Glutamatergic neuron (in vitro differentiated cells): ENCODE results near the gene IFNE. TPM values are rescaled to one million over a fixed set of nuclear protein-coding genes. Genes with fewer than 3 reads are reported as not detected.

ENCODE experiments used
- DNase-seq: peaks from one replicate; pipeline ENCODE4 v3.0.0; 2022
- H3K27ac Mint-ChIP-seq: one replicate; pipeline ENCODE4 v1.8.0; 2020; ENCODE audit warnings: mild to moderate bottlenecking, mixed read lengths, inconsistent platforms; ENCODE audit not compliant: unreplicated experiment
- H3K27me3 Mint-ChIP-seq: one replicate; pipeline ENCODE4 v1.8.0; 2020; ENCODE audit warnings: mild to moderate bottlenecking, moderate library complexity, mixed read lengths, inconsistent platforms; ENCODE audit not compliant: unreplicated experiment
- H3K36me3 Mint-ChIP-seq: one replicate; pipeline ENCODE4 v1.8.0; 2020; ENCODE audit warnings: mild to moderate bottlenecking, mixed read lengths, inconsistent platforms; ENCODE audit not compliant: unreplicated experiment
- H3K4me1 Mint-ChIP-seq: one replicate; pipeline ENCODE4 v1.8.0; 2020; ENCODE audit warnings: mild to moderate bottlenecking, low read depth, mixed read lengths, inconsistent platforms; ENCODE audit not compliant: unreplicated experiment
- H3K4me3 Mint-ChIP-seq: one replicate; pipeline ENCODE4 v1.8.0; 2020; ENCODE audit warnings: mild to moderate bottlenecking, mixed read lengths, inconsistent platforms; ENCODE audit not compliant: unreplicated experiment
- H3K9me3 Mint-ChIP-seq: one replicate; pipeline ENCODE4 v1.8.0; 2020; ENCODE audit warnings: mild to moderate bottlenecking, moderate library complexity, mixed read lengths, inconsistent platforms; ENCODE audit not compliant: unreplicated experiment
- CTCF ChIP-seq: fragments of 200-600 bp; sonication (generic); IDR thresholded peaks from one replicate; pipeline ENCODE4 v1.5.0; 2021; ENCODE audit not compliant: partially characterized antibody, unreplicated experiment
- total RNA-seq: library from RNA; stranded (reverse); fragmentation: NEBNext Ultra II Directional; extraction: Animal tissue kit (Norgen Biotek cat#: 25700); gene quantifications from one replicate; pipeline ENCODE4 v1.2.1, GENCODE V29; 2021; ENCODE audit not compliant: unreplicated experiment

Gene IFNE
- total RNA-seq, 1 donor from 2014 or later = not detected

DNA sequence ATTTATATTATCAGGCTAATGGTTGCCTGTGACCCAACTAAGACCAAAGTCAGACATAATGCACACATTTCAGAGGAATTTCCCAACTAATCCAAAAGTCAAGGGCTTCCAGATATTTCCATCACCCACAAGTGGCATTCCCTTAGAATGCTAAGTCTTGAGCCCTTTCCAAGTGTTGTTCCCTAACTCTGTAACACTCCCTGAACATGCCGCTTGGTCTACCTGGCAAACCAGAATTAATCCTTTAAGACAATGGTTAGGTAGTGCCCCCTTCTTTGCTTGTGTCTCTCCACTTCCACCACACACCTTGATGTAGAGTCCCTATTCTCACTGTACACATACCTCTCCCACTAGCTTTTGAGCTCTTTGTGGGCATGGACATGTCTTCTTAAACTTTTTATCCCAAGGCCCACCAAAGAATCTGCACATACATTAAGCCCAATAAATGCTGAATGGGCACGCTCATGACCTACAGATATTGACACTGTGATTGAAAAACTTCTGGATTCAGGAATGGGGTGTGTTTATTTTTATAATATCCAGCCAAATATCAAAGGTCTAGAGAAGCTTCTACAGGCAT, 37.8 kb upstream of the IFNE start:
- no peak for DNase-seq
- Mint-ChIP-seq H3K27me3 (peaks cover 4% of the 10 kb centered on the region), H3K27ac (no peak overlapping the region), H3K4me3 (no peak overlapping the region), H3K9me3 (no peaks in the 10 kb centered on the region), H3K4me1 (peaks cover 3% of the 10 kb centered on the region), H3K36me3 (no peaks in the 10 kb centered on the region)
- TF ChIP-seq CTCF = no peak

- no peak overlapping the region for H3K4me3 Mint-ChIP-seq
- no peak for DNase-seq
- H3K36me3 Mint-ChIP-seq = no peaks in the 10 kb centered on the region
- no peak overlapping the region for H3K27ac Mint-ChIP-seq
- no peak for TF ChIP-seq CTCF
- peaks cover 3% of the 10 kb centered on the region for H3K4me1 Mint-ChIP-seq
- H3K27me3 Mint-ChIP-seq = peaks cover 4% of the 10 kb centered on the region
- H3K9me3 Mint-ChIP-seq = no peaks in the 10 kb centered on the region
Observed at GRCh38 chr9:21516796-21517195, 34.7 kb upstream of the IFNE start.

DNA sequence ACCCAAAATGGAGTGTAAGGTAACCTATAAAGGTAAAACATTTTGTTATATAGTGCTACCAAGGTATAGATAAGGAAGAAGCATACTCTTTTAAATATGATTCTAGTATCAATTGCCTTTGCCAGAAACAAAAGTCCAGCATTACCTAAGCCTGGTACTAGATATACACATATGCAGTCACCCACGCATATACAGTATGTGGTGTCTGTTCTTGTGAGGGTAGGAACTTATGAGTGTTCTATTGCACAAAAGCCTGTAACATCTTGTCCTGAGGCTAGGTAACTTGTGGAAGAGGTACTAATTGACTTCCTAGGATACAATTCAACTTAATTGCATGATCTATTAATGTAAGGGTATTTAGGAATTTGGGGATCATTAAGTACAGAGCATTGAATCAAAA, 31.3 kb upstream of the IFNE start:
- no peak for DNase-seq
- no peak overlapping the region for H3K4me3 Mint-ChIP-seq
- peaks cover 3% of the 10 kb centered on the region for H3K4me1 Mint-ChIP-seq
- H3K27ac Mint-ChIP-seq = no peak overlapping the region
- H3K36me3 Mint-ChIP-seq = no peaks in the 10 kb centered on the region
- no peaks in the 10 kb centered on the region for H3K9me3 Mint-ChIP-seq
- TF ChIP-seq CTCF = no peak
- H3K27me3 Mint-ChIP-seq = peaks cover 4% of the 10 kb centered on the region

DNA sequence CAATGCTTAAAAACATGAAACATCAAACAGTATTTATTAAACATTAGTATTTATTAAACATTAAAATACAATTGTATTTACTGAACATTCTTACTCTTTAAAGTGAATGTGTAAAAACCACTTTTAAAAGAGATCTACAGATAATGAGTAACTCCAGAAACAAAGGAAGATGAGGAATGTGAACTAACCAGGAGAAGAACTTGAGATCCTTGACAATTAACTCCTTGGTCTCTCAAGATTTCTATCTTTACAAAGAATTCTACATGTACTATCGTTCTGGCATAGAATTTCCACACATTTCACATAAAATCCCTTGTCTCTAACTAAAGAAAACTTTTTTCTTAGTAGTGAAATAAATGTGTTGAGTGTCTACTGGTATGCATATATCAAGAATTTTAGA, 28.7 kb upstream of the IFNE start:
- Mint-ChIP-seq H3K4me3 (no peak overlapping the region), H3K27ac (no peak overlapping the region), H3K4me1 (peaks cover 1% of the 10 kb centered on the region), H3K36me3 (no peaks in the 10 kb centered on the region), H3K9me3 (no peaks in the 10 kb centered on the region), H3K27me3 (peaks cover under 1% of the 10 kb centered on the region)
- TF ChIP-seq CTCF = no peak
- no peak for DNase-seq

GRCh38 chr9:21507483-21507790, 25.3 kb upstream of the IFNE start:
- H3K27me3 Mint-ChIP-seq = no peaks in the 10 kb centered on the region
- H3K9me3 Mint-ChIP-seq = no peaks in the 10 kb centered on the region
- H3K27ac Mint-ChIP-seq = no peak overlapping the region
- TF ChIP-seq CTCF = no peak
- H3K36me3 Mint-ChIP-seq = no peaks in the 10 kb centered on the region
- H3K4me1 Mint-ChIP-seq = no peaks in the 10 kb centered on the region
- no peak for DNase-seq
- H3K4me3 Mint-ChIP-seq = no peak overlapping the region
